KBM-7 (cell line): ENCODE results near the gene DCTN5.
"Not testable (repeated sequence)": the region's sequence is repeated elsewhere in the genome, so short reads cannot be mapped to it uniquely, and the experiment has no call there.

Experiments used
- DNase-seq: peaks from one replicate; pipeline ENCODE4 v3.0.0-alpha.2; 2015
- in situ Hi-C: fragments of 300-500 bp; cut with MboI; formaldehyde crosslinking; loops from 2 replicates; pipeline ENCODE4 v1.14.3; 2020; ENCODE audit warnings: low sequenced_read_pairs, low pct_unique_long_range_greater_than_20kb, mixed read lengths

DCTN5 gene

DNA sequence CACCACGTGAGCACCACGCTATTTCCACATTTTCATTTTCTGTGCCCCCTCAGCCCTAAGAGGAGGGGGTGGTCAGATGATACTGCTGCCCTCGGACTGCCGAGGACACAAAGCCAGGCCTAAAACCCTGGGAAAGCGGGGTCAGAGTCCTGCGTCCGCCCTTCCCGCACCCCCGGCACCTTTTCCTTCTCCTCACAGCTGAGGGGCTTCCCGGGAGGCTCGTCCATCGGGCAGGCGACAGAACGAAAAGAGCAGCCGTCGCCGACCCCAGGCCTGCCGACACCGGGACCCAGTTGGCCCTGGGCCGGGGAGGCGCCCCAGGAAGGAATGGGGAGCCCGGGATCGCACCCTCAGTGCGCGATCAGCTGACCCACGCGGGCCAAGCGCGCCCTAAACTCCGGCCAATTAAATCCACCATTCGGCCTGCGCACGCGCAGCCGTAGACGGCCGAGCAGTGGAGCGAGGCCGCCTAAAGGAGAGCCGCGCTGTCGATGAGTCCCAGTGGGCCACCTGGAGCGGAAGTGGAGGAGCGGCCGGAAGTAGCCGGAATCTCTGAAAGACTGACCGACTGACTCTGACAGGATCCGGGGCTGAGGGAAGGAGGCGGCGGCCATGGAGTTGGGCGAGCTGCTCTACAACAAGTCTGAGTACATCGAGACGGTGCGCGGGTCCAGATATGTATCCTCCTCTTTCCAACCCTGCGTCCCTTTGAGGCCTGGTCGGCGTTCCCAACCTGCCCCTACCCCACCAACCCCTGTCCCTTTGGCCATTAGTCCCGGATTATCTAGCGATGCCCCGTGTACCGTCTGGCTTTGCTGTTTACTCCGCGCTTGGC is at the start of gene DCTN5, which contains the start of gene PALB2:
TSS of gene DCTN5 (plus strand) at position 536 of the 835 bp plus-strand sequence. CDS start at position 613, 77 bp downstream.
TSS of gene PALB2 (minus strand) at position 380 of the 835 bp plus-strand sequence. CDS start at position 227, 153 bp downstream.
- in situ Hi-C loops, result no loop called here
- DNase-seq, result peak; percentile 93

DNA sequence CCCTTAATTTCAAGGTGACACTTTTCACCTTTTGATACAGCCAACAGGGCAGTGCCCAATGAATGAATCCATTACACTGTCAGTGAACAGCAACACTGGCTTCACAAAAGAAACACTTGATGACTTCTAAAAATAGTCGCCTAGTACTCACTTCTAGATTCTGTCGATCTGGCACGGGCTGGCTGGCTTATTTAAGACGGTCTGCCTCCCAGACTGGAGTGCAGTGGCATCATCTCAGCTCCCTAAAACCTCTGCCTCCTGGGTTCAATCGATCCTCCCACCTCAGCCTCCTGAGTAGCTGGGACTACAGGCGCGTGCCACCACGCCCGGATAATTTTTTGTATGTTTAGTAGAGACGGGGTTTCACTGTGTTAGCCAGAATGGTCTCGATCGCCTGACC is 47.1 kb upstream of the DCTN5 start:
- DNase-seq, result no peak
- in situ Hi-C loops, result no loop called here

DNA sequence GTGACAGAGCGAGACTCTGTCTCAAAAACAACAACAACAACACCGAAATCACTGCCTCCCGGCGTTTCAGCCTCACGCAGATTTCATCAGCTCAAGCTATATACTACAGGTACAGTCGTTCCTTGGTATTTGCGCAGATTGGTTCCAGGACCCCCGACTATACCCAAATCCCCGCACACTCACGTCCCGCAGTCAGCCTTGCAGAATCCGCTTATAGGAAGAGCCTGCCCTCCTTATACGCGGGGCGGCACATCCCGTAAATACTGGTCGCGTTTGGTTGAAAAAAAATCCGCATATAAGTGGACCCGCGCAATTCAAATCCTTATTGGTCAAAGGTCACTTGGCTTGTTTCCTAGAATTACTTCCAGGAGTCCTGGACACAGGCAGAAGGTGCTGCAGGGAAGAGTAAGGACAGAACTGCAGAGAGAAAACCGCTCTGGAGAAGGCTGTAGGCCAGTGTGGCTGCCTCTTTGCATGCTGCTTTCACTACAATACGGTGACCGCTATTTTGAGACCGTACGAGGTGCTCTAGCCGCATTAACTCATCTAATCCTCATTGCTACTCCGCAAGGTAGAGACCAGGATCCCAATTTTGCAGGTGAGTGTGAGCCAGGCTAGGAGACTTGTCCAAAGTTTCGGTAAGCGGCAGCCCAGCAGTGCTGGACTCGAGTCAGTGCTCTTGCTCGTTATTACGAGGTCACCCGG is 45.9 kb upstream of the DCTN5 start:
- in situ Hi-C loops, result no loop called here
- DNase-seq, result peak; percentile 18

DNA sequence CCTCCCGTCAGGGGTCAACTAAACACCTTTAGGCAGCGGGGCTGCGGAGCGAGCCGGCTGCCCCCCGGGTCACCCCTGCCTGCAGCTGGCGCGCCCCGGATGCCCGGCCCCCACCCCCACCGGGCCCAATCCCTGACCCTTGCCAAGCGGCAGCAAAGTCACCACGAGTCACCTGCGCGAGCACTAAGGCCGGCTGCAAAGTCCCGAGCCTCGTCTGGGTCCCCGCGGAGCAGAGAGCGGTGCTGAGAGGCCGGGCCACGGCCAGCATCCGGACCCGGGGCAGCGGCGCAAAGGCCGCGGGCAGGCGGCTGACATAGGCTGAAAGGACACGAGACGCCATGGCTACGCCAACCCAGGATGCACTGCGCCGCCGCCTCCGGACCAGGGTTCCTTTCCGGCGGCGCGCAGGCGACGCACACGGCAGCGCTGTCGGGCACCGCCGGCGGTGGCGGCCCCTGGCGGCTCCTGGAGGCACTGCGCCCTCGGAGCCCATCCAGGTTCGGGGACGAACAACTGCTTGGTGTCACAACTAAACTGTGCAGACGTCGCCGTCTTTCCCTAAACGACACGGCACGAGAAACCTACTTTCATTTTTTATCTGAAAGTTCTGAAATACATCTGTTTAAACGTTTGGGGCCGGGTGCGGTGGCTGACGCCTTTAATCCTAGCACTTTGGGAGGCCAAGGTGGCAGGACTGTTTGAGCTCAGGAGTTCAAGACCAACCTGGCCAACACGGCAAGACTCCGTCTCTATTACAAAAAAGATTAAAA is 45.1 kb upstream of the DCTN5 start, which contains the start of gene NDUFAB1:
TSS of gene NDUFAB1 (minus strand) at position 366 of the 770 bp plus-strand sequence. CDS start at position 340, 26 bp downstream.
- peak; percentile 93 for DNase-seq
- in situ Hi-C loops, result no loop called here

DNA sequence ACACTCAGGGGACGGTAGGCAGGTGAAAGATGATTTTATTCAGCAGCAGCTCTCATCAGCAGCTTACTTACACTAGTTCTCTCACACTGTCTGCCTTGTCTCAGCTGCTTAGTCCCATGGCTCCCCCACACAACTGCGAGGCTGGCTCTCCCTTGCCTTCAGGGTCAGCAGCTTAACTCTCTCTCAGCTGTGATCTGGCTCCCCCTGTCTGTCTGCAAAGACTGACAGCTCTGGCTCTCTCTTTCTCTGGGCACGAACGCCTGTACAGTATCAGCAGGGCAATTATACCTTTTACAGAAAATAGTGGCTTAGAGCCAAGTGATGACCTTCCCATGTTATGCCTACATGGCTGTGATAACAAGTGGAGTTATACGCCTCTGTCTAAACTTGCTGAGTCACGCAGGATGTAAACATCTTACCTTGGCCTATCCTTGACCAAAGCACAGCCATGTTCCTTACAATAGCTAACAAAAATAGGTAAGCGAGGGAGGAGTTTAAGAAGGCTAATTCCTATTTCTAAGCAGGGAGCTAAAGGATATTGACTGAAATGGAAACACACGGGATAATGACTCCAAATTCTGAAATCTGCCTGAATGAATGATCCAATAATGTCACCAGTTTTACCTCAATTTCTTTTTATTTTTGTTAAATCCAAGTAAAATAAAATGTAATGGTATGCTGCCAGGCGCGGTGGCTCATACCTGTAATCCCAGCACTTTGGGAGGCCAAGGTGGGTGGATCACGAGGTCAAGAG is 44.1 kb upstream of the DCTN5 start:
- peak; percentile 73 for DNase-seq
- in situ Hi-C loops, result no loop called here

DNA sequence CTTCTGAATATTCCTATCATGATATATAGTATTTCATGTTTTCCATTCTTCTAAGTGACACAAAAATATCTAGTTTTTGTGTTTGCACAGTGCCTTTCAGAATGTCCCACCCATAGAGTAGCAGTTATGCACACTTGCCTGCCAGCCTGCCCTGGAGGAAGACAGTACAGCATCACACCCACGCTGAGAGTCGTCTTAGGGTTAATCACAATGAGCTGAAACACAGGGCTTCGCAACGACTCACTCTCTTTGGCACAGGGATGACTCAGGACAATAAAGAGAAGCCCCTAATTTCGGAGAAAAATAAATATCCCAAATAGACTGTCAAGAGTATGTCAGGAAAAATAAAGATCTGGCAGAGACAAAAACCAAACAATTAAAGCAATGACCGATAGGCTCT is 33.5 kb upstream of the DCTN5 start:
- in situ Hi-C loops, result no loop called here
- no peak for DNase-seq

DNA sequence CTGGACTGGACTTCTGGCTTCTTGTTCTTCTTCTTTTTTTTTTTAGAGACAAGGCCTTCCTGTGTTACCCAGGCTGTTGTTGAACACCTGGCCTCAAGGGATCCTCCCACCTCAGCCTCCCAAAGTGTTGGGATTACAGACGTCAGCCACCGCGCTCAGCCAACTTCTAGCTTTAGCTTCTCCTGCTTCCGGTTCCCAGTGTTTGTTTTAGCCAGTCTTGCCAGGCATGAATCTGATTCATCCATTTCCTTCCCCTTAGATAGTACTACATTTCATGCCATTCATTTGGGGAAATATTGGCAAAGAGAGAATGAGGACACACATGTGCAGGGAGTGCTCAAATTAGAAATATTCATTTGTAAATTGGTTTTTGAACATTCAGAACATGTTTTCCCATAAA is 33.1 kb upstream of the DCTN5 start:
- DNase-seq, result peak; percentile 28
- in situ Hi-C loops, result no loop called here

DNA sequence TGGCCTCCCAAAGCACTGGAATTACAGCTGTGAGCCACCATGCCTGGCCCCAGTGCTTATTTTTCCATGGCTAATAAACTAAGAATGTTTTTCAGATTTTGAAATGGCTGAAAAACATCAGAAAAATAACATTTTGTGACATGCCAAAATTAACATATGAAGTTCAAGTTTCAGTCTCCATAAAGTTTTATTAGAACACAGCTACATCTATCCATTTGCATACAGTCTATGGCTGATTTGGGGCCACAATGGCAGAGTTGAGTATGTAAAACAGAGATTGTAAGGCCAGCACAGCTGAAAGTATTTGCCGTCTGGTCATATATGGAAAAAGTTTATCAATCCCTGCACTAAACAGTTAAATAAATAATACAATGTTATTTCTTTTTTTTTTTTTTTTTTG is 31.3 kb upstream of the DCTN5 start:
- no peak for DNase-seq
- in situ Hi-C loops, result no loop called here

DNA sequence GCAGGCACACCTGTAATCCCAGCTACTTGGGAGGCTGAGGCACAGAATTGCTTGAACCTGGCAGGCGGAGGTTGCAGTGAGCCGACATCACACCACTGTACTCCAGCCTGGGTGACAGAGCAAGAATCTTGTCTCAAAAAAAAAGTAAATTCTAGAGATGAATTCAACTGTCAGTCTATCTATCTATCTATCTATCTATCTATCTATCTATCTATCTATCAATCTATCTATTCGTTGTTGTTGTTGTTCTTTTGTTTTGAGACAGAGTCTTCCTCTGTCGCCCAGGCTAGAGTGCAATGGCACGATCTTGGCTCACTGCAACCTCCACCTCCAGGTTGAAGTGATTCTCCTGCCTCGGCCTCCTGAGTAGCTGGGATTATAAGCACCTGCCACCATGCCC is 30.4 kb upstream of the DCTN5 start:
- in situ Hi-C loops, DNase-seq: not testable (repeated sequence)

DNA sequence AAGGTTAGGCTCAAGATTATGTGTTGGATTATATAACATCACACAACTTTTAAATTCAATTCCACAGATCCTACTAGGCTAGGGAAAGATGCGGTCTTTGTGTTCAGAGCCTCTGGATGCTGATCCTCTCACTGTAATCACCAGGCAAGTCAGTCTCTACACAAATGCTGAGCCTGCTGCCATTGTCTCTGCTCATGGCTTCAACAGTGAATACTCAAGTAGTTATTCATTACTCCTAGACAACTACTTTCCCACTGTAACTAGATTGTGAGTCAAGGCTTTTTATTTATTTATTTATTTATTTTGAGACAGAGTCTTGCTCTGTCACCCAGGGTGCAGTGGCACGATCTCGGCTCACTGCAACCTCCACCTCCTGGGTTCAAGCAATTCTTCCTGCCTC is 29.3 kb upstream of the DCTN5 start:
- DNase-seq, result no peak
- in situ Hi-C loops, result no loop called here

DNA sequence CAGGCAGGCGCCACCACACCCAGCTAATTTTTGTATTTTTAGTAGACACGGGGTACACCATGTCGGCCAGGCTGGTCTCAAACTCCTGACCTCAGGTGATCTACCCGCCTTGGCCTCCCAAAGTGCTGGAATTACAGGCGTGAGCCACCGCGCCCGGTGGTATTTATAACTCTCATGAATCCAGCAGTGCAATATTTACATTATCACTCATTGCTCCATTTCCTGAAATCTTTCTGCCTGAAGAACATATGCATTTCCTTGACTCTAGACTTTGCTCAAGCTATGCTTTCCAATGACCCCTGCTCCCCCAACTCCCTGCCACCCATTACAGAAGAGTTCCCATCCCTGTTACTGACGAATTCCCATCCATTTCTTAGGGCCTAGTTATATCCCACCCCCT is 25.5 kb upstream of the DCTN5 start:
- in situ Hi-C loops, result no loop called here
- no peak for DNase-seq

DNA sequence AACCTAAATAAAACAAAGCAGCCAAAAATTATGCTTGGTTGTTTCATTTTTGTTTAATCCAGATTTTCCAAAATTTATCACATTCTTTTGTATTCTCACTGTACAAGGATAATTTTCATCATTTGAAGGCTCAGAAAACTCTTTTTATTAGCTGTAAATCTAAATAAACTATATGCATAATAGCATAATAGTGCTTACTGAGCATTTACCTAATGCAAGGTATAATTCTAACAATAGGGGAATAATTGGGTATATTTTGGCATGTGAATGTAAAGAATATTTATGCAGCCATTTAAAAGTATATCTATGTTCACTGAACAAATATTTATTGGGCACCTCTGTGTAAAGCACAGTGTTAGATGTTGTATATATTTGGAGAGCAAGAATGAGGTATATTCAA is 17.2 kb upstream of the DCTN5 start:
- in situ Hi-C loops, result no loop called here
- DNase-seq, result no peak

DNA sequence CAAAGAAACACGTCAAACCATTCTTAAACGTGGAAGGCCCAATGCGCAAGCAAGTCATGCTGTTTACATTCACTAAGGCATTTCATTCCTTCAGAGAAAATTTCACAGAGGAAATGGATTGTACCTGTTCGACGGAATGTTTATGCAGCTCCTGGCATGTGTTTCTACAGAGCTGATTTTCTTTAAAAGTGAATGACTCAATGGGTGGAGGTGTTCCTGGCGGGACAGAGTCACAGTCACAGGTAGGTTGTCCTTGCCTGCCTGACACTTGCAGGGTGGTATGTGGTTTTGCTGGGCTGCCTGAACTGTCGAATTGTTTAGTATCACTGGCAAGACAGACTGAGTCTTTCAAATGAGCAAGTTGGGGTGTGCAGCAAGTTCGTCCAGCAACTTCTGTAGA is 11.8 kb upstream of the DCTN5 start:
- no peak for DNase-seq
- in situ Hi-C loops, result no loop called here

DNA sequence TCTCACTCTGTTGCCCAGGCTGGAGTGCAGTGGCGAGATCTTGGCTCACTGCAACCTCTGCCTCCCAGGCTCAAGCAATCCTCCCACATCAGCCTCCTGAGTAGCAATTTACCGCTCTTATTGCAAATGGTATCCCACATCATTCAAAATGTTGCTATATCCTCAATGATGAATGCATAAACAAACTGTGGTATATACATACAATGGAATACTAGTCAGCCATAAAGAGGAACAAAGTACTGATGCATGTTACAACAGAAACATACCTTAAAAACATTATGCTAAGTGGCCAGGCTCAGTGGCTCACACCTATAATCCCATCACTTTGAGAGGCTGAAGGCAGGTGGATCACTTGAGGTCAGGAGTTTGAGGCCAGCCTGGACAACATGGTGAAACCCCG is 9.4 kb upstream of the DCTN5 start:
- DNase-seq, in situ Hi-C loops: not testable (repeated sequence)

DNA sequence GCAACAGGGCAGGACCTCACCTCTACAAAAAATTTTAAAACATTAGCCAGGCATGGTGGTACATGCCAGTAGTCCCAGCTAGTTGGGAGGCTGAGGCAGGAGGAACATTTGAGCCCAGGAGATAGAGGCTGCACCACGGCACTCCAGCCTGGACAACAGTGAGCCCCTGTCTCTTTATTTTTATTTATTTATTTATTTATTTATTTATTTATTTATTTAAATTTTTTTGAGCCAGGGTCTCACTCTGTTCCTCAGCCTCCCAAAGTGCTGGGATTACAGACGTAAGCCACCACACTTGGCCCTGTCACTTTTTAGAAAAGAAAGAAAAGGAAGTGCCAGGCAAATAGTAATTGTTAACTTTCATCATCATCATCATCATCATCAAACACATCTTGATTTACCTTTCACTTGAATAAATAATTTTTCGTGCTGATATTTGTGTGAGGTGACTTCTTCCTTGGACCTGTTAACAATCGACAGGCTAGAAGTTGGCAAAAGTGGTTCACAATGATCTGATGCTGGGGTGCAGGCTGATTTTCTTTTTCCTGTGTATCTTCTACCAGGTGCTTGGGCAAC is 6.7 kb upstream of the DCTN5 start:
- no peak for DNase-seq
- in situ Hi-C loops, result no loop called here

DNA sequence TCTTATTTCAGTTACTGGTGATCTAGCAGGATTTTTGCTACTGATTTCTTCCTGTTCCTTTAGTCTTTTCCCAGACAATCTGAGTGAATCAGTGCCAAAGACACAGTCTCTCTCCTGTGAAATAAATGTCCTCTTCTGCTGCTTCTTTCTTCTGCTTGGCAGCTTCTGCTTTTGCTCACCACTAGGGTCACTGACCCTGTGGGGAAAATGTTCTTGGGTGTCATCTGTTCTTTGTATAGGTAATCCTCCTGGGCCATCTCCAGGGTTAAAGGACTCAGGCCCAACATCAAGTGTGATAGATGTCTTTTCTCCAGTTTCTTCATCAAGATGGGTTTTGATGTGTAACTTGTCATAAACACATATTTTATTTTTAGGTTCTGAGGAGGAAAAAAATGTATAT is 5.3 kb upstream of the DCTN5 start:
- no peak for DNase-seq
- in situ Hi-C loops, result no loop called here

DNA sequence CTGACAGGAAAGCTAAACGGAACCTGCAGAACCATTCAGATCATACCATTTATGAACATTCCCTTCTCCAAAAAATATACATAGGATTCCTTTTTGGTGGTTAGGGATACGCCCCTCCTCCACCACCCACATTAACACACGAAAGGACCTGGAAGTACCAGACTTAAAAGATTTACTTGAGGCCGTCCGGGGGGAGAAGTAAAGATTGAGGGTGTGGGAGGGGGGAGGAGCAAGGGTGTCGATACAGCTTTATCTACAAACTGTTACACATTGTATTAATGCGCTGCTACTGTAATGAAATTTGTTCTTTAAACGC is 693 bp upstream of the DCTN5 start:
- no peak for DNase-seq
- in situ Hi-C loops, result no loop called here

DNA sequence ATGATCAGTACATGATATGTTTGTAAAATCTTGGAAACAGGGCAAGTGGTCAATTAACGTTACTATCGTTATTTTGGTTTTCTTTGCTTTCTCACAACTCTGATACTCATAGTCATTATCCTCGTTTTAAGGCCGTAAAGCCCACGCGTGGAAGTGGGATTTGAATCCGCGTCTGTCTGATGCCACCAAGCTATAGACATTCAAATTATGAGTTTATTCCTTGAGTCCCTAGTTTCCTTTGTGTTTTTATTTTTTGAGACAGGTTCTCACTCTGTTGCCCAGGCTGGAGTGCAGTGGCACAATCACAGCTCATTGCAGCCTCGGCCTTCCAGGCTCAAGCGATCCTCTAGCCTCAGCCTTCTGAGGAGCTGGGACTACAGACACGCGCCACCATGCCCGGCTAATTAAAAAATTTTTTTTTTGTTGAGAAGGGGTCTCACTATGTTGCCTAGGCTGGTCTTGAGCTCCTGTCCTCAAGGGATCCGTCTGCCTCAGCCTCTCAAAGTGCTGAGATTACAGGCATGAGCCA is 1.0 kb downstream of the DCTN5 start:
- in situ Hi-C loops, result no loop called here
- no peak for DNase-seq
